DMS 273 (cell line): ENCODE results near the gene TMEM119.
"Not testable (repeated sequence)": the region's sequence is repeated elsewhere in the genome, so short reads cannot be mapped to it uniquely, and the experiment has no call there.

ENCODE experiments used
- DNase-seq: peaks from one replicate; lab custom pipeline; 2025; ENCODE audit not compliant: unreplicated experiment; lab: John Stamatoyannopoulos, UW

Gene TMEM119

DNA sequence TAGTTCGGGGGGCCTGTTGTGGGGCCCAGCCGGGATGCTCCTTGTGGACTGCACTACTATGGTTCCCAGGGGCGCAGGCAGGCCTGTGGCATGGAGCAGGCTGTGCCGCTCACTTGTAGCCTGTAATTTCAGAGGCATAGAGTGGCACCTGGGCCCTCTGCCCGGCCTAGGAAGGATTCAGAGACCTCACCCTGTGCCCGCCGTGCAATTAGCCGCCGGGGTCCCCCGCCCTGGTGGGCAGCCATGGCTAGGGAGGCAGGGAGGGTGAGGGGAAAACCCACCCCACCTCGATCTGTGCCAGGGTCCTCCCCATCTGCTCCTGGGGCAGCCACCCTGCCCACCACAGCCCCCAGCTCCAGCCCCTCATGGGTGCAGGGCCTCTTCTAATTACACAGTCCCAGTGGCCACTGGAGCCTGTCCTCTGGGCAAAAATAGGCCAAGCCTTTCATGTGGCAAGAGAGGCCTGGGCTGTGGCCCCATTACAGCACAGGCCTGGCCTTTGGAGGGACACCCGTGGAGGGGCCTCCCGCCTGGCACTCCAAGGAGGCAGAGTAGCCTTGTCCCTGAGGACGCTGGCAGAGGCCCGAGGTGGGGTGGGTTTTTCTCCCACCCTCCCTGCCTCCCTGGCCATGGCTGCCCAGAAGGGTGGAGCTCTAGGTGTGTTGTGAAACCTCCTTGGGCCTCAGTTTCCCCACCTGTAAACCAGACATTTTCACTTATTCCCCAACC lies 5.3 kb upstream of the TMEM119 start:
- no peak for DNase-seq

DNA sequence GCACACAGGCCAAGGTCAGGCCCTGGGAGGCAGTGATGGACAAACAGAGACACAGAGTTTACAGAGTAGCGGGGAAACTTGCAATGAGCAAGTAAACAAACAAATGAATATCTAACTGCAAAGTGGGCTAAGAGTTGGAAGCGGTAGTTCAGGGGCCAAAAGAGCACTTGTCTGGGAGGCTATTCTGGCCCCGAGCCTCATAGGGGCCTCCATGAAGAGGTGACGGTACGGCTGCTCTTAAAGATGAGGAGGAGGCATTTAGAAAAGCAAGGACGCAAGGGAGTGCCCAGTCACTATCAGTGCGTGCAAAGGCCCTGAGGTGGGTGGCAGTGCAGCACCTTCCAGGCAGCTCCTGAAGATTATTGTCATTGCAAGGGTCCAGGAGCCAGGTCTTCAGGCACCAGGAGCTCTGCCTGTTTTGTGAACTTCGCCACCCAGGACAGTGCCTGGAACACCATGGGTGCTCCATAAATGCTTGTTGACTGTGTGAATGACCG lies 4.4 kb upstream of the TMEM119 start:
- DNase-seq = no peak

DNA sequence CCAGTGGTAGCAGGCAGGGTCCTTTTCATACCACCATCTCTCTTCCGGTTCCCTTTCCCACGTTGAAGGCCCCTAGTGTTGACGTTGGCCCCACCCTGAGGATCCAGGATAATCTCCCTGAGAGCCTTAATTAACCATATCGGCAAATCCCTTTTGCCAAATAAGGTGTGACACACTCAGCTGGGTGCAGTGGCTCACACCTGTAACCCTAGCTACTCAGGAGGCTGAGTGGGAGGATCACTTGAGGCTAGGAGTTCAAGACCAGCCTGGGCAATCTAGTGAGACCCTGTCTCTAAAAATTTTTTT lies 2.8 kb upstream of the TMEM119 start:
- no peak for DNase-seq

DNA sequence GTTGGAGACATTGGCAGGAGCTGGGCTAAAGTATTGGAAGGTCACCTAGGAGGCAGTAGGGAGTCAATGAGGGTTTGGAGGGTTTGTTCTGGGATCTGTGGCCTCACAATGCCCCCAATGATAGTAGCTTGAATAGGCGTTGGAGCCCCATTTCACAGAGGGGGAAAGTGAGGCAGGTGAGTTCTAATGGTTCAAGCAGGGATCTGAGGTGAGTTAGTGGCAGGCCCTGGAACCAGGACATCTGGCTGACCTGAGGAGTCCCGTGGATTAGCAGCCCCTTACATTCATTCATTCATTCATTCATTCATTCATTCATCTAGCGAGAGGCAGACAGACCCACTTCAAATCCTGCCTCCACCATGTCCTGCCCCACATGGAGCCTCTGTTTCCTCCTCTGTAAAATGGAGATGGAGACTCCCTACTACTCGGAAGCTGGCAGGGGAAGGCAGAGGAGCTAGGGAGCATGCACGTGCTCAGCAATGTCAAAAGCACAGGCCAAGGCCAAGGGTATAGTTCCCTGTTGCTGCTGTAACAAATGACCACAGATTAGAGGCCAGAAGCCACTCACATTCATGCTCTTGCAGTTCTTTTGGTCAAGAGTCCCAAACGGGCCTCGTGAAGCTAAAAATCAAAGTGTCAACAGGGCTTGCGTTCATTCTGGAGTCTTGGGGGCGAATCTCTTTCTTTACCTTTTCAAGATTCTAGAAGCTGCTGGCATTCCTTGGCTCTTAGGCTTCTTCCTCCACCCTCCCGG lies 2.2 kb upstream of the TMEM119 start:
- no peak for DNase-seq

DNA sequence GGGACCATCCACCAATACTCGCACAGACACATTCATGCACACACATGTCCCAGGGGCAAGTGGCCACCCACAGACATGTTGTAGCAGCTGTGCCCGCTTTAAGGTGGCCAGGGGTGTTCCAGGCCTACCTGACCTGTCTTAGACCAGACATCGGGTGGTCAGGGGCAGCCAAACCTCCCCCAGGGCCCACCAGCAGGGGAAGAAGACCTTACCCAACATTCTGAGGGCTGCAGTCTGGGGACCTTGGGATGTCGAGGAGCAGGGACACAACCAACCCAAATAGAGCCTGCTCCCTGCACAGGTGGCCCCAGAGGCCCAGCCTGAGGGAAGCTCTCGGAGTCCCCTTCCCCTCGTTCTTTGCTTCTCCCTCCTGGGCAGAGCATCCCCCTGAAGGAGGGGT lies 1.7 kb upstream of the TMEM119 start:
- DNase-seq = no peak

DNA sequence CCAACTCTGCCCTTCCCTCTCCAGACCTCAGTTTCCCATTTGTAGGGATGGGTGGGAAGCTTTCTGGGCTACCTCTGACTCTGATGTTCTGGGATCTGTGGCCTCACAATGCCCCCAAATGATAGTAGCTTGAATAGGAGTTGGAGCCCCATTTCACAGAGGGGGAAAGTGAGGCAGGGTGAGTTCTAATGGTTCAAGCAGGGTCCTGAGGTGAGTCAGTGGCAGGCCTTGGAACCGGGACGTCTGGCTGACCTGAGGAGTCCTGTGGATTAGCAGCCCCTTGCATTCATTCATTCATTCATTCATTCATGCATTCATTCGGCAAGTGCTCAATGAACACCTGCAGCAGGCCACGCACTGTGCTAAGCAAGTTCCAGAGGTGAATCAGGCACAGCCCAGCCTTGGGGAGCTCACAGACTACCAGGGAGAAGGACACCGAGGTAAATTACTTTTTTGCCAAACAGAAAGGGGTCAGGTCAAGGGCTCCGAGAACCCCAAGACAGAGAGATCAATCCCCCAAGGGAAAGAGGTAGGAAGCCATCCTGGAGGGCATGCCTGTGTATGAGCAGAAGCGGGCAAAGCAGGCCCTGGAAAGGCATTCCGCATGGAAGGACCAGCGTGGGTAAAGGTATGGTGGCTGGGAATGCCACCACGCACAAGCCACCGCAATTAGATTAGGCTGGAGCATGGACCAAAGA lies 818 bp upstream of the TMEM119 start:
- no peak for DNase-seq

DNA sequence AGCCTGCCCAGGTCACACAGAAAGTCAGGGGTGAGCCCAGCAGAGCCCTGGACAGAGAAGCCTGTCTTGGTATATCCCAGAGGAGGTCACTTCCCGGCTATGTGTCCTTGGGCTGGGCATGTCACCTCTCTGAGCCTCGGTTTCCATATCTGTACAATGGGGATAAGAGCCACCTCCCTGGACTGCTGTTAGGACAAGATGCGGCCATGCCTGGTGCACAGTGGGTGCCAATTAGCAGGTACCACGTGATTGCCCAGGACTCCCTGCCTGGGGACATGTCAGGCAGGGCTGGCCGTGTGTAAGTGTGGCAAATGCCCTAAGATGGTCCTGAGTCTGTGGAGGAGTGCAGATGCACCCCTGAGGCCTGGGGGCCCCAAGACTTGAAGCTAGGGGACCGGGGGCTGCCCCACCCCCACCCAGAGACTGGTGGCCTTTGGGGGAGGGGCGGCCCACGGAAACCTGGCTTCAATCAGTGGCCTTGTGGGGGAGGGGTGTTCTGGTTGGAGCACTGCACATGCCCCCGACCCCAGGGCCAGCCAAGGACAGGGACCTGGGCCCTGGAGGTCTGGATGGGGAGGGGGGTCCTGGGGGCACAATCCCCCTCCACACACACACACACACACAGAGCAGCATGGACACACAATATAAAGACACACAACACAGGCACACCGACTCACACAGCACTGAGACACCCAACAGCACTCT lies 878 bp downstream of the TMEM119 start:
- no peak for DNase-seq

DNA sequence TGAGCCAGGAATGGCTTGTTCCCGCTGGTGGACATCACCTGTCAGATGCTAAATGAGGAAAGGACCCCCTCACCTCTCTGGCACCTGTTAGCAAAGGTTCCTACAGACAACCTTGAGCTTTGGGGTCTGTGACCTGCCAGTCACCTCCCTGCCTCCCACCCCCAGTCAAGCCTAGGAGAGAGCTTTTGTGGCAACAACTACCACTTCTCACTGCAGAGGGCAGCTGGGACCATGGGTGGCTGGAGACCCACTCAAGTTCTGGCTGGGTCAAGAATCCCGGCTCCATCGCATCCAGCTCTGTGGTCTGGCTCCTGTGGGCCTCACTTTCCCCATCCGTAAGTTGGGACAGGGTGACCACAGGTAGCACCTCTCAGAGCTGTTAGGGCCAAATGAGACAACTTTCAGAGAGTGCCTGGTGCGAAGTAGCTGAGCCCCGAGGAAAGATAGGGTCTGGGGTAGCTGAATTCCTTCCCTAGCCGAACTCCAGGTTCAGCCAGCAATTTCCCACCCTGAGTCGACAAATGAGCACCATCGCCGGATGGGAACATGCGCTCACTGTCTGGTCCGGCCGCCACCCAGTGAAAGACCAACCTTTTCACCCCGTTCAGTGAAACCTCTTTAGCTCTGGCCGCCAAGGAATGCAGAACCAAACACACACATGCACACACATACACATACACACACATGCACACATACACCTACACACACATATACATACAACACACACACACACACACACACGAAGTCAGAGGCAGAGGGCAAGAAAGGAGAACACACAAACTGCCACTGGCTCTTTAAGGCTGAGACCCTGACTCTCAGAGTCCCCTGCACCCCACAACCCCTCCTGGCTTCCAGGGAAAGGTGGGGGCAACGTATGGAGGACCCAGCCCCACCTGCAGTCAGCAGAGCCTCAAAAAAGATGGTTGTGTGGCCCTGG lies 1.9 kb downstream of the TMEM119 start:
- no peak for DNase-seq

DNA sequence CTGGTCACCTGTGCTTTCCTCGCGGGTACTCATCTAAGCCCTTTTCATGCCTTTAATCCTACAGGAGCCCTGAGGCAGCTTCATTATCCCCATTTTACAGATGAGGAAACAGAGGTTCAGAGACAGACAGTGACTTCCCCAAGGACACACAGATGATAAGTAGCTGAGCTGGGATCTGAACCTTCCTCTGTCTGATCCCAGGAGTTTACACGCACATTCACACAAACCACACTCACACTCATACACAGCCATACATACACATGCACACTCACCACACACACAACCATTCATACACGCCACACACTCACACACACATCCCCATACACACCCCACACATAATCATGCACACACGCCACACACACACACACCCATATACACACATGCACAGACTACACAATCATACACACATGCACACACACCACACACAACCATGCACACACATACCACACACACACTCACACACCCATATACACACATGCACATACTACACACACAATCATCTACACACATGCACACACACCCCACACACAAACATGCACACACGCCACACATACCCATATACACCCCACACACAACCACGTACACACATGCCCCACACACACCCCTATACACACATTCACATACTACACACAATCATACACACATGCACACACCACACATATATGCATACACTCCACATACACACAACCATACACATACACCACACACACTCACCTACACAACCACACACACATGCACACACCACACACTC lies 2.7 kb downstream of the TMEM119 start:
- DNase-seq = no peak

DNA sequence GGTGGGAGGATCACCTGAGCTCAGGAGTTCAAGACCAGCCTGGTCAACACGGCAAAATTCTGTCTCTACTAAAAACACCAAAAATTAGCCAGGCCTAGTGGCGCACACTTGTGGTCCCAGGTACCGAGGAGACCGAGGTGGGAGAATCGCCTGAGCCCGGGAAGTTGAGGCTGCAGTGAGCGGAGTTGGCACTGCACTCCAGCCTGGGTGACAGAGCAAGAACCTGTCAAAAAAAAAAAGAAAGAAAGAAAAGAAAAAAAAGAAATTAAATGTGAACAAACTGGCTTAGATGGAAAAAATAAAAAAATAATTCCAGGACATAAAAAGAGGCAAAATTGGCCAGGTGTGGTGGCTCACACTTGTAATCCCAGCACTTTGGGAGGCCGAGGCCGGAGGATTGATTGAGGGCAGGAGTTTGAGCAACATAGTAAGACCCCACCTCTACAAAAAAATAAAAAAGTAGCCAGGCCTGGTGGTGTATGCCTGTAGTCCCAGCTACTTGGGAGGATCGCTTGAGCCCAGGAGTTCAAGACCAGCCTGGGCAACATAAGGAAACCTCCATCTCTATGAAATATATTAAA lies 3.5 kb downstream of the TMEM119 start:
- DNase-seq = no peak

DNA sequence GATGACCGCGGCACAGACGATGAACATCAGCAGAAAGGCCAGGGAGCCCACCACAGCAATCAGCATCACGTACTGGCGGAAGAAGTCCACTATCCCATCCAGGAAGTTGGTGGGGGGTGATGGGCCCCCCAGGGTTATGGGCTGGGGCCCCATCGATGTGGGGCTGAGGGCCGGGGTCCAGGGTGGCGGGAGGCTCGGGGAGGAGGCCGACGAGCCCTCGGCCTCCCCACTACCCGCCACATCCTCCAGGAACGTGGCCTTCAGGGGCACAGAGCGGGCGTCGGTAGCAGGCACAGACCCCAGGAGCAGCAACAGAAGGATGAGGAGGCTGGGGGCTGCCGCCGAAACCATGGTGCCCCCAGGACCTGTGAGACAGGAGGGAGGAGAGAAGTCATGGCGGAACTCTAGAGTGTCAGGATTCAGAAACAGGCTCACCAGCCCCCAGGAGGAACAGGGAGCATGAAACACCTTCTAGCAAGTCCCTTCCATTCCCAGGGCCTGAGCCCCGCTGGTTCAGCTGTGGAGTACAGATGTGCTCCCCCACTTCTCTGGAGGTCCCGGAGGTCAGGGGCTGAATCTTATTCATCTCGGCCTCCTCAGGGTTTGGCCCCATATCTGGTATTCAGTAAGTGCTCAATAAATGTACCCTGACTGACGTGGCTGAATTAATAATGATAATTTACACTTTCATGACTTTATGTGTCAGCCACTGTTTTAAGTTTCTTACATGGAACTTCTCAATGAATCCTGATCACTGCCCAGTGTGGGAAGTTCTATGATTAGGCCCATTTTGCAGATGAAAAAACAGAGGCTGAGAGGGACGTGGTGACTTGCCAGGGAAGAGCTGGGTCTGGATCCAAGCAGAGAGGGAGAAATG lies 5.6 kb downstream of the TMEM119 start:
- no peak for DNase-seq

DNA sequence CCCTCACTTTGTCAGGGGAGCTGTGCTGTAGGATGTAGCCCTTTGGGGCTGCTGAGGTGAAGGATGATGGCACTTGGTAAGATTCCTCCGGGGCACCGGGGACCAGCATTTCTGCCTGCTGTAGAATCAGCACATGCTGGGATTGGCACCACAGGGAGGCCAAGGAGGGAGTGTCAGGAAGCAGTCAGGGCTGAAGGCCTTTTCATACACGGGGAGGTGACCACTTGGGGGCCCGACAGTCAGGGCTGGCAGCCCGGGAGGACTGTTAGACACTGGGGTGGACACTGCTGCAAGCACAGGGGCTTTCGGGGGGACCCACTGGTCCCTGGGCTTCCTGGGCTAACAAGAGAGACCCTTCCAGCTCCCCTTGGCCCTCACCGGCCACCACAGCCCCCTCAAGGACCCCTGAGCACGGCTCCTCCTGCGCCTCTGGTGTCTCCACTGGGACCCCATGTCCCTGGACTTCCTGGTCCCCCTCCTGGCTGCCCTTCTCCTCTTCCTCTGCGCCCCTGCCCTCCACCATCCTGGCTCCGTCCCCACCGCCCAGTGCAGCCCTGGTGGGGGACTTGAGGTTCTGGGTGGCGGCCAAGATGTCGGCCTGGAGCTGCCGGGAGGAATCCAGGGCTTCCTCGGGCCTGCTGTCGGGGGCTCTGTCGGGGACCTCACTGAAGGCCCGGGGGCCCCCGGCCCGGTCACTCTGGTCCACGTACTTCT lies 6.5 kb downstream of the TMEM119 start:
- no peak for DNase-seq

DNA sequence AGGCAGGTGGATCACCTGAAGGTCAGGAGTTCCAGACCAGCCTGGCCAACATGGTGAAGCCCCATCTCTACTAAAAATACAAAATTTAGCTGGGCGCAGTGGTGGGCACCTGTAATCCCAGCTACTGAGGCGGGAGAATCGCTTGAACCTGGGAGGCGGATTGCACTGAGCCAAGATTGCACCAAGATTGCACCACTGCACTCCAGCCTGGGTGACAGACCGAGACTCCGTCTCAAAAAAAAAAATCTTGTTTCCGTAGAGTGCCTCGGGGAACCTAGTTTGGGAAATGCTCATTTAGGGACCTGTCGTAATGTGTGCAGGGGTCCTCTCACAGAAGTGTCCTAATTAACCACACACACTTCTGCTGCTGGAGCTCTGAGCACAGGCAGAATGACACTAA lies 7.4 kb downstream of the TMEM119 start:
- not testable (repeated sequence) for DNase-seq

DNA sequence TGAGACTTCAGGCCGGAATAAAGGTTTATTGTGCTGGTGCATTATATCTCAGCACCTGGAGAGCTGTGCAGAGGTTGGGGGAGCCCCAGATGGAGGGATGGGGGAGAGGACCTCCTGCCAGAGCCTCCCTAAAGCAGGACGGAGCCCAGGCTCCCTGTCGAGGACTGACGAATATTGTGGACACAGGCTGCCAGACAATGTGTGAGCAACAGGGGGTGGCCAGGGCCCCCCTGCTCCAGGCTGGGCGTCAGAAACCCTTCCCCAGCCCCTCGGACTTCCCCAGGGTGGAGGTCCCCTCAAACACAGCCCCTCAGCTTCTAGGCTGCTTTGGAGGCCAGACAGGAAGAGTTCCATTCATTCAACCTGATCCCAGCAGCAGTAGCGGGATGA lies 8.0 kb downstream of the TMEM119 start:
- no peak for DNase-seq

DNA sequence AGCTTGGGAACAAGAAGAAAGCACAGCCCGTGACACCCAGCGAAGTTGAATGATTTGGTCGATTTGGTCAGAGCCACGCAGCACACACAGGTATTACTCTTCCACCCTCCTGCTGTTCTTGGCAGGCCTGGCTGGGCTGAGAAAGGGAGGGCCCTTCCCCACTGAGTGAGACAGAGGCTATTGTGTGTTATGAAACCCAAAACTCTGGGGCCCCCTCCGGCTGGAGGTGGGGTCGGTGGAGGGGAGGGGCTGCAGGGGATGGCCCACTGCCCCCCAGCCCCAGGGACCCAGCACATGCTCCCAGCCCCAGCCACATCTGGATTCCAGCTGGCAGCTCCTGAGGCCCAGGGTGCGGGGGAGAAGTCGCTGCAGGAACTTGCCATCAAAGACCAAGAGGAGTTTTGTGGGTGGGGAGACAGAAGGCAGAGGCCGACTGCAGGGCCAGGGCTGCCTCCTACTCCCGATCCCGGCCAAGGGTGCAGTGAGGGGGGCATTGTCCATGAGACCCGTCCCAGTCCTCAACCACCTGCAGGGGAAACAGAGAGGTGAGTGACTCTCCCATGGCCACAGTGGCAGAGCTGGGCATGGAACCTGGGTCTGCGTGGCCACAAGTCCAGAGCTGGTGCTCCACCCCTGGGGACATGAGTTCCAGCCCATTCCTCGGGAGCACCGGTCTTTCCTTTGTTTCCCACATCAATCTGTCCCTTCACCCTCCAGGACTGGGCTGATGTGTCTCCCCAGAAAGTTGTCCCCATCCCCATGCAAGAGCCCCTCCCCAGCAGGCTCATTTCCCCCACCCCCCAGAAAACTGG lies 8.7 kb downstream of the TMEM119 start:
- no peak for DNase-seq

DNA sequence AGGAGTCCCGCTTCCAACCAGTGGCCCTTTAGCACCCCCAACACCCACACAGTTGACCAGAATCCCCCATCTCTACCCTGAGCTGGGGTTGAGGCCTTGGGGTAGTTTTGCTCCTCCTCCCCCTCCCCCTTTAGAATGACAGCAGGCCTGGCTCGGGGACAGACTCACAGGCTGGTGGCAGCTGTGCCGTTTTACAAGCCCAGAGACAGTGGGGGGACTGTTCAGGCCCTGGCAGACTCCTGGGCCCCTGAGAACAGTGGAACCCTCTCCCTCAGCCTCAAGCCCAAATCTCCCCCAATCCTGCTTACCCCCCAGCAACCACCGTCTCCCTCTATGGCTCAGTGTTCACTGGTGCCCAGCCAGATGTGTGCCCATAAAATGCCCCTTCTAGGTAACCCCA lies 10.1 kb downstream of the TMEM119 start:
- DNase-seq = peak; percentile 27

DNA sequence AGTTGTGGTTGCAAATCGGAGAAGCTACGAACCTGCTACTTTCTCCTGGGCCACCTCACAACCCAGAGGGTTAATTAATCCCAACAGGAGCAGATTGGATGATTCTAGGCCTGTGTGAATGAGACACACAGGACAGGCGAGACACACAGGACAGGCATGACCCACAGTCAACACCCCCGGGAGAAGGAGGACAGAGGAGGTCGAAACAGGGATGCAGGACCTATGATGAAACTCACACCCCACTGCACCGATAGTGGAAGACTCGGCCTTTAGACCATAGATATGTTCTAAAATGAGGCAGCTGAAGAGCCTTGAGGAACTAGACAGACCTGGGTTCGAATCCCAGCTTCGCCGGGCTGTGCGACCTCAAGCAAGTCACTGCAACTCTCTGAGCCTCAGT lies 11.6 kb downstream of the TMEM119 start:
- DNase-seq = no peak
